Measurements from ENCODE around the gene DEDD. TPM values are rescaled to one million over a fixed set of nuclear protein-coding genes. Genes with fewer than 3 reads are reported as not detected.
A peak's percentile ranks its signal among the peaks of the same experiment; 100 is the strongest.

DEDD gene
- total and polyA plus RNA-seq, 2 of the 13 experiments (the other 11 are each of a cell fraction or from before 2014, with no cell fraction given), result 12.6 to 27.8 TPM

- no peaks in the 10 kb centered on the region for H3K36me3 ChIP-seq (replicated peaks in 1 of 2; ENCODE audit: control insufficient read depth in 1 of 2, insufficient read depth in 2 of 2, low read length in 2 of 2)
- intact Hi-C loops (cut with micrococcal nuclease; ENCODE audit: unreplicated experiment) (loop anchor here (1.0 kb wide), 2 partner anchors 25 to 67 kb away; no protein-coding TSS in a partner anchor), in situ Hi-C loops (cut with HindIII; ENCODE audit: extremely low pct_ligation_motif_present, low pct_unique_long_range_greater_than_20kb) (no loop called here)
- H4K20me1 ChIP-seq (ENCODE audit: insufficient read depth, low read length), result no peaks in the 10 kb centered on the region
- peak overlapping the region; percentile 70; the same call in 1 of the 2 replicates for H3K9ac ChIP-seq (ENCODE audit: insufficient read depth, low read depth, low read length)
- ChIA-PET POLR2A (interaction anchor here (0.9 to 3.8 kb wide), 2 partner anchors 25 to 26 kb away, joined by 3 to 21 read pairs; partner anchors contain the start of gene USF1), CTCF (ENCODE audit: low intra/inter-chr PET ratio, low total read pairs) (interaction anchor here (1.2 to 4.5 kb wide), 4 partner anchors 23 to 75 kb away, joined by 3 to 50 read pairs (median 5); partner anchors contain the start of gene KLHDC9)
- no peaks in the 10 kb centered on the region for H3K79me2 ChIP-seq (ENCODE audit: insufficient read depth, low read length)
- H2AFZ ChIP-seq (ENCODE audit: low read length), result no peak overlapping the region
- FAIRE-seq (peak; percentile 88), DNase-seq (ENCODE audit: low spot score) (peak; percentile 68), ATAC-seq (peak; percentile 72)
- H3K27ac ChIP-seq (ENCODE audit: extremely low read length, insufficient read depth, low read length), result peak overlapping the region; percentile 12
- WGBS (ENCODE audit: low lambda C conversion rate), result 54% methylated on average over 7 of the region's 9 CpGs
- no peak overlapping the region for H3K4me3 ChIP-seq (replicated peaks in 1 of 3; ENCODE audit: insufficient read depth in 1 of 3, low read depth in 2 of 3, low read length in 3 of 3)
- H3K27me3 ChIP-seq (ENCODE audit: control insufficient read depth in 1 of 2, insufficient read depth in 2 of 2, low read length in 2 of 2), result no peaks in the 10 kb centered on the region
- H3K4me2 ChIP-seq (ENCODE audit: low read depth, low read length), result peak overlapping the region; percentile 96
- peaks cover 35% of the 10 kb centered on the region for H3K4me1 ChIP-seq (ENCODE audit: insufficient read depth, low read length)
- BruUV-seq (replicated peaks), result no TSS peak
- no peaks in the 10 kb centered on the region for H3K9me3 ChIP-seq (ENCODE audit: low read length)
- TF ChIP-seq ZNF280B (CRISPR knock-in tag; IDR thresholded peaks at IDR 0.05; ENCODE audit: borderline replicate concordance) (no peak), ZNF530 (CRISPR knock-in tag; IDR thresholded peaks at IDR 0.05; ENCODE audit: low read depth) (no peak), FOXO1 (CRISPR knock-in tag; IDR thresholded peaks at IDR 0.05) (no peak), BRF2 (CRISPR knock-in tag; IDR thresholded peaks at IDR 0.05) (no peak), NONO (IDR thresholded peaks at IDR 0.05) (no peak), NONO (CRISPR knock-in tag; conservative IDR thresholded peaks at IDR 0.05) (no peak), ZNF550 (CRISPR knock-in tag; IDR thresholded peaks at IDR 0.05; ENCODE audit: borderline replicate concordance) (no peak), TRIM24 (CRISPR knock-in tag; IDR thresholded peaks at IDR 0.05) (no peak), ZNF160 (CRISPR knock-in tag; IDR thresholded peaks at IDR 0.05) (no peak), CHD4 (IDR thresholded peaks at IDR 0.05; ENCODE audit: borderline replicate concordance, low read length) (no peak), ZNF691 (CRISPR knock-in tag; IDR thresholded peaks at IDR 0.05; ENCODE audit: borderline replicate concordance, low read depth) (0 out of 2 replicates have a peak, but pooled peaks have one; percentile 19), XBP1 (CRISPR knock-in tag; IDR thresholded peaks at IDR 0.05) (no peak), ZBTB7B (CRISPR knock-in tag; IDR thresholded peaks at IDR 0.05) (no peak), PAWR (CRISPR knock-in tag; IDR thresholded peaks at IDR 0.05; ENCODE audit: borderline replicate concordance) (no peak), SAP130 (CRISPR knock-in tag; IDR thresholded peaks at IDR 0.05; ENCODE audit: low read depth) (peak; percentile 32), FIP1L1 (IDR thresholded peaks at IDR 0.05; ENCODE audit: borderline replicate concordance, insufficient read depth, low read depth, low read length) (no peak), ETV6 (CRISPR knock-in tag; conservative IDR thresholded peaks at IDR 0.05) (no peak), HOXA7 (CRISPR knock-in tag; IDR thresholded peaks at IDR 0.05) (no peak), ZNF605 (CRISPR knock-in tag; IDR thresholded peaks at IDR 0.05) (0 out of 2 replicates have a peak, but pooled peaks have one; percentile 37), PRMT3 (CRISPR knock-in tag; IDR thresholded peaks at IDR 0.05; ENCODE audit: borderline replicate concordance, low read depth) (no peak)
- TF ChIP-seq, protein P1, sequence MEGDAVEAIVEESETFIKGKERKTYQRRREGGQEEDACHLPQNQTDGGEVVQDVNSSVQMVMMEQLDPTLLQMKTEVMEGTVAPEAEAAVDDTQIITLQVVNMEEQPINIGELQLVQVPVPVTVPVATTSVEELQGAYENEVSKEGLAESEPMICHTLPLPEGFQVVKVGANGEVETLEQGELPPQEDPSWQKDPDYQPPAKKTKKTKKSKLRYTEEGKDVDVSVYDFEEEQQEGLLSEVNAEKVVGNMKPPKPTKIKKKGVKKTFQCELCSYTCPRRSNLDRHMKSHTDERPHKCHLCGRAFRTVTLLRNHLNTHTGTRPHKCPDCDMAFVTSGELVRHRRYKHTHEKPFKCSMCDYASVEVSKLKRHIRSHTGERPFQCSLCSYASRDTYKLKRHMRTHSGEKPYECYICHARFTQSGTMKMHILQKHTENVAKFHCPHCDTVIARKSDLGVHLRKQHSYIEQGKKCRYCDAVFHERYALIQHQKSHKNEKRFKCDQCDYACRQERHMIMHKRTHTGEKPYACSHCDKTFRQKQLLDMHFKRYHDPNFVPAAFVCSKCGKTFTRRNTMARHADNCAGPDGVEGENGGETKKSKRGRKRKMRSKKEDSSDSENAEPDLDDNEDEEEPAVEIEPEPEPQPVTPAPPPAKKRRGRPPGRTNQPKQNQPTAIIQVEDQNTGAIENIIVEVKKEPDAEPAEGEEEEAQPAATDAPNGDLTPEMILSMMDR (CRISPR knock-in tag; IDR thresholded peaks at IDR 0.05), result peak; percentile 80
Observed at GRCh38 chr1:161071886-161072371, 60.5 kb downstream of the DEDD start.

Measured in HepG2 (cell line).